SJCRH30 (cell line): ENCODE results near the gene DMRTC1. TPM values are rescaled to one million over a fixed set of nuclear protein-coding genes. Genes with fewer than 3 reads are reported as not detected.
"Not testable (repeated sequence)": the region's sequence is repeated elsewhere in the genome, so short reads cannot be mapped to it uniquely, and the experiment has no call there.

Source experiments
- DNase-seq, 2 experiments: peaks; one replicate each; pipeline ENCODE4 v3.0.0-alpha.2; 2015 to 2020
- H3K27ac ChIP-seq: fragments of 250-450 bp; sonication (Bioruptor Pico); 2 replicates; pipeline ENCODE4 v1.5.1; 2020; ENCODE audit warnings: mild to moderate bottlenecking, moderate library complexity
- H3K27me3 ChIP-seq: fragments of 250-450 bp; sonication (Bioruptor Pico); 2 replicates; pipeline ENCODE4 v1.5.1; 2020; ENCODE audit warnings: mild to moderate bottlenecking, moderate library complexity
- H3K36me3 ChIP-seq: fragments of 250-450 bp; sonication (Bioruptor Pico); 2 replicates; pipeline ENCODE4 v1.5.1; 2020; ENCODE audit warnings: mild to moderate bottlenecking, moderate library complexity
- H3K4me1 ChIP-seq: fragments of 250-450 bp; sonication (Bioruptor Pico); 2 replicates; pipeline ENCODE4 v1.5.1; 2020; ENCODE audit warnings: mild to moderate bottlenecking, moderate library complexity
- H3K4me3 ChIP-seq: fragments of 250-450 bp; sonication (Bioruptor Pico); 2 replicates; pipeline ENCODE4 v1.5.1; 2020; ENCODE audit warnings: mild to moderate bottlenecking, moderate library complexity
- H3K9me3 ChIP-seq: fragments of 250-450 bp; sonication (Bioruptor Pico); replicated peaks from 2 replicates; pipeline ENCODE4 v1.5.1; 2020; ENCODE audit warnings: mild to moderate bottlenecking, moderate library complexity
- total RNA-seq: library from RNA; depleted of rRNA; stranded (reverse); fragments of >200 nt; shearing (Covaris generic); gene quantifications from 2 replicates; pipeline ENCODE4 v1.2.3, GENCODE V29; 2014; rRNA removed

Gene DMRTC1
- not detected in 2 replicates for total RNA-seq

GRCh38 chrX:72943819-72944169, at the start of gene DMRTC1:
Gene DMRTC1 (minus strand): TSS chrX:72943837. CDS start chrX:72875694, 68,143 bp downstream.
- DNase-seq, H3K27ac ChIP-seq, H3K9me3 ChIP-seq, H3K27me3 ChIP-seq, H3K36me3 ChIP-seq, H3K4me3 ChIP-seq, H3K4me1 ChIP-seq: not testable (repeated sequence)

GRCh38 chrX:72980894-72981469, 37.3 kb upstream of the DMRTC1 start:
- DNase-seq, H3K4me1 ChIP-seq: not testable (repeated sequence)

GRCh38 chrX:72974885-72975284, 31.2 kb upstream of the DMRTC1 start:
- H3K4me1 ChIP-seq, DNase-seq, H3K4me3 ChIP-seq, H3K27me3 ChIP-seq, H3K27ac ChIP-seq, H3K36me3 ChIP-seq, H3K9me3 ChIP-seq: not testable (repeated sequence)

More at GRCh38 chrX:72980894-72981469, 37.3 kb upstream of the DMRTC1 start:
- H3K36me3 ChIP-seq, H3K4me3 ChIP-seq, H3K9me3 ChIP-seq, H3K27me3 ChIP-seq, H3K27ac ChIP-seq: not testable (repeated sequence)

GRCh38 chrX:72971859-72972258, 28.2 kb upstream of the DMRTC1 start:
- not testable (repeated sequence) for H3K36me3 ChIP-seq, H3K27ac ChIP-seq, H3K9me3 ChIP-seq, H3K4me3 ChIP-seq, DNase-seq, H3K27me3 ChIP-seq, H3K4me1 ChIP-seq

GRCh38 chrX:72959971-72960370, 16.3 kb upstream of the DMRTC1 start:
- not testable (repeated sequence) for H3K27ac ChIP-seq, H3K9me3 ChIP-seq, DNase-seq, H3K27me3 ChIP-seq, H3K4me3 ChIP-seq, H3K4me1 ChIP-seq, H3K36me3 ChIP-seq

GRCh38 chrX:72943035-72943818, 410 bp downstream of the DMRTC1 start:
- DNase-seq, H3K36me3 ChIP-seq, H3K4me1 ChIP-seq, H3K27me3 ChIP-seq, H3K9me3 ChIP-seq, H3K27ac ChIP-seq, H3K4me3 ChIP-seq: not testable (repeated sequence)

GRCh38 chrX:72942272-72942671, 1.4 kb downstream of the DMRTC1 start:
- H3K4me1 ChIP-seq = not testable (repeated sequence)

GRCh38 chrX:72937906-72938305, 5.7 kb downstream of the DMRTC1 start, which contains the start of gene FAM236A:
Gene FAM236A (plus strand): TSS chrX:72938206. CDS start chrX:72938263, 57 bp downstream.
- H3K4me3 ChIP-seq, H3K9me3 ChIP-seq, H3K36me3 ChIP-seq, H3K27me3 ChIP-seq, H3K27ac ChIP-seq, DNase-seq, H3K4me1 ChIP-seq: not testable (repeated sequence)

More at GRCh38 chrX:72942272-72942671, 1.4 kb downstream of the DMRTC1 start:
- DNase-seq, H3K36me3 ChIP-seq, H3K9me3 ChIP-seq, H3K27ac ChIP-seq, H3K27me3 ChIP-seq, H3K4me3 ChIP-seq: not testable (repeated sequence)

- H3K4me1 ChIP-seq, H3K27ac ChIP-seq, H3K4me3 ChIP-seq, H3K9me3 ChIP-seq, DNase-seq, H3K27me3 ChIP-seq, H3K36me3 ChIP-seq: not testable (repeated sequence)
Measured at GRCh38 chrX:72936882-72937455, 6.7 kb downstream of the DMRTC1 start.

GRCh38 chrX:72936455-72936854, 7.2 kb downstream of the DMRTC1 start:
- H3K27ac ChIP-seq = not testable (repeated sequence)

GRCh38 chrX:72932283-72932682, 11.4 kb downstream of the DMRTC1 start:
- H3K27me3 ChIP-seq, H3K4me1 ChIP-seq, DNase-seq, H3K9me3 ChIP-seq, H3K36me3 ChIP-seq, H3K4me3 ChIP-seq, H3K27ac ChIP-seq: not testable (repeated sequence)

More at GRCh38 chrX:72936455-72936854, 7.2 kb downstream of the DMRTC1 start:
- H3K27me3 ChIP-seq, H3K9me3 ChIP-seq, DNase-seq, H3K4me3 ChIP-seq, H3K36me3 ChIP-seq, H3K4me1 ChIP-seq: not testable (repeated sequence)

GRCh38 chrX:72916096-72916495, 27.5 kb downstream of the DMRTC1 start:
- H3K9me3 ChIP-seq, H3K4me1 ChIP-seq, DNase-seq, H3K27ac ChIP-seq, H3K4me3 ChIP-seq, H3K27me3 ChIP-seq, H3K36me3 ChIP-seq: not testable (repeated sequence)

GRCh38 chrX:72912315-72912714, 31.3 kb downstream of the DMRTC1 start, which contains the start of gene FAM236C:
Gene FAM236C (plus strand): TSS chrX:72912615. CDS start chrX:72912715, 100 bp downstream.
- H3K36me3 ChIP-seq, H3K27ac ChIP-seq, H3K27me3 ChIP-seq, H3K4me1 ChIP-seq, H3K4me3 ChIP-seq, H3K9me3 ChIP-seq, DNase-seq: not testable (repeated sequence)

- not testable (repeated sequence) for H3K4me3 ChIP-seq, DNase-seq, H3K27ac ChIP-seq, H3K27me3 ChIP-seq, H3K36me3 ChIP-seq, H3K9me3 ChIP-seq, H3K4me1 ChIP-seq
Measured at GRCh38 chrX:72889740-72890139, 53.9 kb downstream of the DMRTC1 start.

- not testable (repeated sequence) for H3K27me3 ChIP-seq, H3K4me1 ChIP-seq, H3K27ac ChIP-seq, H3K4me3 ChIP-seq, H3K9me3 ChIP-seq, H3K36me3 ChIP-seq, DNase-seq
Measured at GRCh38 chrX:72882898-72883297, 60.7 kb downstream of the DMRTC1 start.
